Neural cell (in vitro differentiated cells): ENCODE measurements around the gene C17orf50.

Source experiments
- TAF1 ChIP-seq: IDR thresholded peaks from 2 replicates; pipeline ENCODE4 v1.6.1; 2012; ENCODE audit warnings: low read depth
- TF ChIP-seq, protein P1 (sequence below): fragments of 450-650 bp; IDR thresholded peaks from 2 replicates; pipeline ENCODE4 v1.5.1; 2014; ENCODE audit warnings: antibody characterized with exemption, mild to moderate bottlenecking, moderate library complexity; ENCODE audit not compliant: poor library complexity, severe bottlenecking

DNA sequence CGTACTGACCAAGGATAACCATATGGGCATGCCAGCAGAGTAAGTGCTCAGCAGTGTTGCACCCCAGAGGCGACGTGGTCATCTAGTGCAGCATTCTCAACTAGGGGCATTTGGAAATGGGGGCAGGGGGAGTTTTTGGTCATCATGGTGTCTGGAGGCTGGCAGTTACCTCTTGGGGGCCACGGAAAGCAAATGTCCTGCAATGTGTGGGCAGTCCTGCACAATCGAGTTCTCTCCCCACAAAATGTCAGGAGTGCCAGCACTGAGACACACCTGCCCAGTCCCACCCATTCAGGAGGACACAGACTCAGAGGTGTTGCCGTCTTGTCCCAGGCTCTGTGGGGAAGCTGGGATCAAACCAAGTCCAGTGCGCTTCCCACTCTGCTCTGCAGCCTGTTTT, 26.3 kb upstream of the C17orf50 start:
- TF ChIP-seq, protein P1, sequence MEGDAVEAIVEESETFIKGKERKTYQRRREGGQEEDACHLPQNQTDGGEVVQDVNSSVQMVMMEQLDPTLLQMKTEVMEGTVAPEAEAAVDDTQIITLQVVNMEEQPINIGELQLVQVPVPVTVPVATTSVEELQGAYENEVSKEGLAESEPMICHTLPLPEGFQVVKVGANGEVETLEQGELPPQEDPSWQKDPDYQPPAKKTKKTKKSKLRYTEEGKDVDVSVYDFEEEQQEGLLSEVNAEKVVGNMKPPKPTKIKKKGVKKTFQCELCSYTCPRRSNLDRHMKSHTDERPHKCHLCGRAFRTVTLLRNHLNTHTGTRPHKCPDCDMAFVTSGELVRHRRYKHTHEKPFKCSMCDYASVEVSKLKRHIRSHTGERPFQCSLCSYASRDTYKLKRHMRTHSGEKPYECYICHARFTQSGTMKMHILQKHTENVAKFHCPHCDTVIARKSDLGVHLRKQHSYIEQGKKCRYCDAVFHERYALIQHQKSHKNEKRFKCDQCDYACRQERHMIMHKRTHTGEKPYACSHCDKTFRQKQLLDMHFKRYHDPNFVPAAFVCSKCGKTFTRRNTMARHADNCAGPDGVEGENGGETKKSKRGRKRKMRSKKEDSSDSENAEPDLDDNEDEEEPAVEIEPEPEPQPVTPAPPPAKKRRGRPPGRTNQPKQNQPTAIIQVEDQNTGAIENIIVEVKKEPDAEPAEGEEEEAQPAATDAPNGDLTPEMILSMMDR = no peak
- TF ChIP-seq TAF1 = no peak
